HEK293T (cell line): Measurements from ENCODE around the gene MFAP2.

Source experiments
- ARNT ChIP-seq: fragments of 450-650 bp; IDR thresholded peaks from 2 replicates; pipeline ENCODE4 v1.6.1; 2017; ENCODE audit warnings: mild to moderate bottlenecking
- ELF4 ChIP-seq: fragments of 450-650 bp; IDR thresholded peaks from 2 replicates; pipeline ENCODE4 v1.6.1; 2017; ENCODE audit warnings: antibody characterized with exemption
- FOXK2 ChIP-seq: fragments of 450-650 bp; IDR thresholded peaks from 2 replicates; pipeline ENCODE4 v1.6.1; 2016; ENCODE audit warnings: mild to moderate bottlenecking
- FOXM1 ChIP-seq: fragments of 450-650 bp; IDR thresholded peaks from 2 replicates; pipeline ENCODE4 v1.6.1; 2017; ENCODE audit warnings: mild to moderate bottlenecking, borderline replicate concordance
- HDGF ChIP-seq: fragments of 450-650 bp; IDR thresholded peaks from 2 replicates; pipeline ENCODE4 v1.6.1; 2017; ENCODE audit warnings: antibody characterized with exemption, borderline replicate concordance
- LEF1 ChIP-seq: fragments of 450-650 bp; IDR thresholded peaks from 2 replicates; pipeline ENCODE4 v1.6.1; 2017; ENCODE audit warnings: mild to moderate bottlenecking, borderline replicate concordance
- PKNOX1 ChIP-seq: fragments of 450-650 bp; IDR thresholded peaks from 2 replicates; pipeline ENCODE4 v1.6.1; 2016

- TF ChIP-seq ARNT (no peak), FOXM1 (no peak), HDGF (no peak), PKNOX1 (no peak), LEF1 (no peak), FOXK2 (no peak), ELF4 (no peak)
These were observed 44.3 kb upstream of the MFAP2 start for GRCh38 chr1:17024721-17025120.
